HepG2 (cell line): ENCODE data around the gene MAP3K3. TPM values are rescaled to one million over a fixed set of nuclear protein-coding genes. Genes with fewer than 3 reads are reported as not detected.

Source experiments
- AKAP8 ChIP-seq: sonication (generic); formaldehyde crosslinking; IDR thresholded peaks from 2 replicates; pipeline ENCODE4 v1.5.1; 2020; ENCODE audit warnings: mild to moderate bottlenecking, missing genetic modification reagents
- CBX1 ChIP-seq: IDR thresholded peaks from one replicate; pipeline ENCODE4 v1.6.1; 2016; ENCODE audit warnings: antibody characterized with exemption, low read depth
- CHCHD3 ChIP-seq: sonication (generic); formaldehyde crosslinking; IDR thresholded peaks from 2 replicates; pipeline ENCODE4 v1.8.0; 2022; ENCODE audit warnings: mild to moderate bottlenecking, missing genetic modification reagents, moderate library complexity
- DNMT1 ChIP-seq: sonication (generic); formaldehyde crosslinking; IDR thresholded peaks from 2 replicates; pipeline ENCODE4 v1.5.1; 2020; ENCODE audit warnings: mild to moderate bottlenecking, missing genetic modification reagents
- EEA1 ChIP-seq: sonication (generic); formaldehyde crosslinking; IDR thresholded peaks from 2 replicates; pipeline ENCODE4 v1.5.1; 2020; ENCODE audit warnings: mild to moderate bottlenecking, missing genetic modification reagents, borderline replicate concordance
- FOXK1 ChIP-seq: sonication (generic); formaldehyde crosslinking; IDR thresholded peaks from 2 replicates; pipeline ENCODE4 v1.4.0; 2020; ENCODE audit warnings: low read depth, missing genetic modification reagents, borderline replicate concordance
- HOXA3 ChIP-seq: sonication (generic); formaldehyde crosslinking; IDR thresholded peaks from 2 replicates; pipeline ENCODE4 v1.5.0; 2020; ENCODE audit warnings: missing genetic modification reagents
- KAT8 ChIP-seq: IDR thresholded peaks from 2 replicates; pipeline ENCODE4 v1.6.1; 2016; ENCODE audit warnings: missing genetic modification reagents, missing compliant biosample characterization
- KDM2A ChIP-seq: sonication (generic); formaldehyde crosslinking; IDR thresholded peaks from 2 replicates; pipeline ENCODE4 v1.4.0; 2020; ENCODE audit warnings: low read depth, missing genetic modification reagents, borderline replicate concordance
- KLF16 ChIP-seq, 2 experiments: sonication (generic) in 1 of 2; formaldehyde crosslinking in 1 of 2; IDR thresholded peaks; 2 replicates each; pipeline versions ENCODE4 v1.6.1 to v1.8.0; 2016 to 2023; ENCODE audit warnings: missing genetic modification reagents in 2 of 2, missing compliant biosample characterization in 1 of 2
- KLF6 ChIP-seq: IDR thresholded peaks from 2 replicates; pipeline ENCODE4 v1.8.0; 2016; ENCODE audit warnings: missing biosample characterization, missing genetic modification reagents
- MLX ChIP-seq: IDR thresholded peaks from 2 replicates; pipeline ENCODE4 v1.6.1; 2016
- PCBP2 ChIP-seq: fragments of 200-400 bp; formaldehyde crosslinking; optimal IDR thresholded peaks from 2 replicates; pipeline ENCODE3; 2018; ENCODE audit warnings: low read length, low read depth; ENCODE audit not compliant: poor library complexity, severe bottlenecking
- TARDBP ChIP-seq: sonication (generic); formaldehyde crosslinking; IDR thresholded peaks from 2 replicates; pipeline ENCODE4 v1.8.0; 2022; ENCODE audit warnings: mild to moderate bottlenecking, missing genetic modification reagents
- TBX3 ChIP-seq: fragments of 450-650 bp; IDR thresholded peaks from 2 replicates; pipeline ENCODE4 v1.6.1; 2017; ENCODE audit warnings: antibody characterized with exemption, mild to moderate bottlenecking, inconsistent platforms, borderline replicate concordance
- TOPORS ChIP-seq: sonication (generic); formaldehyde crosslinking; IDR thresholded peaks from 2 replicates; pipeline ENCODE4 v1.8.0; 2023; ENCODE audit warnings: mild to moderate bottlenecking, missing genetic modification reagents
- ZNF225 ChIP-seq: sonication (generic); formaldehyde crosslinking; IDR thresholded peaks from 2 replicates; pipeline ENCODE4 v1.4.0; 2020; ENCODE audit warnings: mild to moderate bottlenecking, missing genetic modification reagents
- ZNF362 ChIP-seq: sonication (generic); formaldehyde crosslinking; IDR thresholded peaks from 2 replicates; pipeline ENCODE4 v1.4.0; 2020; ENCODE audit warnings: missing genetic modification reagents, mild to moderate bottlenecking, borderline replicate concordance
- ZNF670 ChIP-seq: sonication (generic); formaldehyde crosslinking; IDR thresholded peaks from 2 replicates; pipeline ENCODE4 v1.8.0; 2022; ENCODE audit warnings: mild to moderate bottlenecking, missing genetic modification reagents, borderline replicate concordance
- polyA plus RNA-seq, 8 experiments: library from polyadenylated mRNA; depleted of rRNA in 3 of 8; stranded (reverse) in 7 of 8; unstranded in 1 of 8; fragments of >200 nt; fragmentation: Illumina TruSeq in 4 of 8; extraction: Trizol in 4 of 8; gene quantifications; 2 replicates each; pipeline versions ENCODE4 v1.2.1 to v1.2.3, GENCODE V29; 2011 to 2016; ENCODE audit warnings: low read depth in 4 of 8, missing spikeins in 1 of 8, mixed read lengths in 1 of 8; ENCODE audit not compliant: insufficient read depth in 1 of 8
- total RNA-seq, 5 experiments: library from RNA; depleted of rRNA; stranded (reverse); fragments of >200 nt; fragmentation: Illumina TruSeq; extraction: Trizol; gene quantifications; 2 replicates each; pipeline ENCODE4 v1.2.3, GENCODE V29; 2016; ENCODE audit warnings: low read depth in 1 of 5
- TF ChIP-seq, protein P1 (sequence below): fragments of 450-650 bp; IDR thresholded peaks from 2 replicates; pipeline ENCODE4 v1.6.1; 2016
- TF ChIP-seq, protein P2 (sequence below): sonication (generic); formaldehyde crosslinking; IDR thresholded peaks from 2 replicates; pipeline ENCODE4 v1.8.1; 2023; ENCODE audit warnings: missing genetic modification reagents, inconsistent platforms, borderline replicate concordance
- TF ChIP-seq, protein P3 (sequence below): sonication (generic); formaldehyde crosslinking; IDR thresholded peaks from 2 replicates; pipeline ENCODE4 v1.5.0; 2020; ENCODE audit warnings: mild to moderate bottlenecking, missing genetic modification reagents, borderline replicate concordance

MAP3K3 gene
- total and polyA plus RNA-seq, 2 of the 13 experiments (the other 11 are each of a cell fraction or from before 2014, with no cell fraction given), result 17.7 to 21.8 TPM

DNA sequence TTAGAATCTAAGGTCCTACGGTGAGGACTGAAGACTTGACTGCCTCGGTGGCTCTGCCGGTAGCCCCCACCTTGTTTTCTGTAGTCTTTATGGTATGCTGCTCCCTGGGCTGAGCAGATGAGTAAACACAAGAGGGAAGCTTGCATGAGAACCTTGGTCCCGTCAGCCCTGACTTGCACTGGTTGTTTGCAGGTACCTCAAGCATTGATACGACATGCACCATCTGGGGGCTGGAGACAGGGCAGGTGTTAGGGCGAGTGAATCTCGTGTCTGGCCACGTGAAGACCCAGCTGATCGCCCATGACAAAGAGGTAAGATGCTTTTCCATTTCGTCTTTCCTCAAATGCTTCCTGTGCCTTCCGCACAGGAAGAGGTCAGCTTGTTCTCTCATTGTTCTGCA lies 42.6 kb upstream of the MAP3K3 start (continued):
- TF ChIP-seq, protein P1, sequence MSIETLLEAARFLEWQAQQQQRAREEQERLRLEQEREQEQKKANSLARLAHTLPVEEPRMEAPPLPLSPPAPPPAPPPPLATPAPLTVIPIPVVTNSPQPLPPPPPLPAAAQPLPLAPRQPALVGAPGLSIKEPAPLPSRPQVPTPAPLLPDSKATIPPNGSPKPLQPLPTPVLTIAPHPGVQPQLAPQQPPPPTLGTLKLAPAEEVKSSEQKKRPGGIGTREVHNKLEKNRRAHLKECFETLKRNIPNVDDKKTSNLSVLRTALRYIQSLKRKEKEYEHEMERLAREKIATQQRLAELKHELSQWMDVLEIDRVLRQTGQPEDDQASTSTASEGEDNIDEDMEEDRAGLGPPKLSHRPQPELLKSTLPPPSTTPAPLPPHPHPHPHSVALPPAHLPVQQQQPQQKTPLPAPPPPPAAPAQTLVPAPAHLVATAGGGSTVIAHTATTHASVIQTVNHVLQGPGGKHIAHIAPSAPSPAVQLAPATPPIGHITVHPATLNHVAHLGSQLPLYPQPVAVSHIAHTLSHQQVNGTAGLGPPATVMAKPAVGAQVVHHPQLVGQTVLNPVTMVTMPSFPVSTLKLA, result peak; percentile 56
- TF ChIP-seq MLX (CRISPR knock-in tag) (peak; percentile 68; the same call in 1 of the 2 replicates), KLF6 (CRISPR knock-in tag) (0 out of 2 replicates have a peak, but pooled peaks have one; percentile 67), PCBP2 (no peak), DNMT1 (no peak), KAT8 (CRISPR knock-in tag) (peak; percentile 29; the same call in 1 of the 2 replicates), FOXK1 (CRISPR knock-in tag) (peak; percentile 47; the same call in 1 of the 2 replicates), TARDBP (CRISPR knock-in tag) (peak; percentile 73; the same call in 1 of the 2 replicates), HOXA3 (CRISPR knock-in tag) (peak; percentile 67; the same call in 1 of the 2 replicates), KDM2A (CRISPR knock-in tag) (no peak; the same call in 1 of the 2 replicates), KLF16 (CRISPR knock-in tag; IDR thresholded peaks at IDR 0.05) (peak in 1 of 2 experiments; percentile 53; a peak in 1 of 4 replicates), CBX1 (no peak), TBX3 (no peak), CHCHD3 (CRISPR knock-in tag) (0 out of 2 replicates have a peak, but pooled peaks have one; percentile 36), AKAP8 (CRISPR knock-in tag) (peak; percentile 43; the same call in 1 of the 2 replicates), ZNF670 (no peak), ZNF225 (CRISPR knock-in tag) (peak; percentile 31; the same call in 1 of the 2 replicates), EEA1 (CRISPR knock-in tag) (no peak), ZNF362 (CRISPR knock-in tag) (peak; percentile 31; the same call in 1 of the 2 replicates), TOPORS (no peak)
- TF ChIP-seq, protein P2, sequence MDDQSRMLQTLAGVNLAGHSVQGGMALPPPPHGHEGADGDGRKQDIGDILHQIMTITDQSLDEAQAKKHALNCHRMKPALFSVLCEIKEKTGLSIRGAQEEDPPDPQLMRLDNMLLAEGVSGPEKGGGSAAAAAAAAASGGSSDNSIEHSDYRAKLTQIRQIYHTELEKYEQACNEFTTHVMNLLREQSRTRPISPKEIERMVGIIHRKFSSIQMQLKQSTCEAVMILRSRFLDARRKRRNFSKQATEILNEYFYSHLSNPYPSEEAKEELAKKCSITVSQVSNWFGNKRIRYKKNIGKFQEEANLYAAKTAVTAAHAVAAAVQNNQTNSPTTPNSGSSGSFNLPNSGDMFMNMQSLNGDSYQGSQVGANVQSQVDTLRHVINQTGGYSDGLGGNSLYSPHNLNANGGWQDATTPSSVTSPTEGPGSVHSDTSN, result no peak
- TF ChIP-seq, protein P3, sequence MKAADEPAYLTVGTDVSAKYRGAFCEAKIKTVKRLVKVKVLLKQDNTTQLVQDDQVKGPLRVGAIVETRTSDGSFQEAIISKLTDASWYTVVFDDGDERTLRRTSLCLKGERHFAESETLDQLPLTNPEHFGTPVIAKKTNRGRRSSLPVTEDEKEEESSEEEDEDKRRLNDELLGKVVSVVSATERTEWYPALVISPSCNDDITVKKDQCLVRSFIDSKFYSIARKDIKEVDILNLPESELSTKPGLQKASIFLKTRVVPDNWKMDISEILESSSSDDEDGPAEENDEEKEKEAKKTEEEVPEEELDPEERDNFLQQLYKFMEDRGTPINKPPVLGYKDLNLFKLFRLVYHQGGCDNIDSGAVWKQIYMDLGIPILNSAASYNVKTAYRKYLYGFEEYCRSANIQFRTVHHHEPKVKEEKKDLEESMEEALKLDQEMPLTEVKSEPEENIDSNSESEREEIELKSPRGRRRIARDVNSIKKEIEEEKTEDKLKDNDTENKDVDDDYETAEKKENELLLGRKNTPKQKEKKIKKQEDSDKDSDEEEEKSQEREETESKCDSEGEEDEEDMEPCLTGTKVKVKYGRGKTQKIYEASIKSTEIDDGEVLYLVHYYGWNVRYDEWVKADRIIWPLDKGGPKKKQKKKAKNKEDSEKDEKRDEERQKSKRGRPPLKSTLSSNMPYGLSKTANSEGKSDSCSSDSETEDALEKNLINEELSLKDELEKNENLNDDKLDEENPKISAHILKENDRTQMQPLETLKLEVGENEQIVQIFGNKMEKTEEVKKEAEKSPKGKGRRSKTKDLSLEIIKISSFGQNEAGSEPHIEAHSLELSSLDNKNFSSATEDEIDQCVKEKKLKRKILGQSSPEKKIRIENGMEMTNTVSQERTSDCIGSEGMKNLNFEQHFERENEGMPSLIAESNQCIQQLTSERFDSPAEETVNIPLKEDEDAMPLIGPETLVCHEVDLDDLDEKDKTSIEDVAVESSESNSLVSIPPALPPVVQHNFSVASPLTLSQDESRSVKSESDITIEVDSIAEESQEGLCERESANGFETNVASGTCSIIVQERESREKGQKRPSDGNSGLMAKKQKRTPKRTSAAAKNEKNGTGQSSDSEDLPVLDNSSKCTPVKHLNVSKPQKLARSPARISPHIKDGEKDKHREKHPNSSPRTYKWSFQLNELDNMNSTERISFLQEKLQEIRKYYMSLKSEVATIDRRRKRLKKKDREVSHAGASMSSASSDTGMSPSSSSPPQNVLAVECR (CRISPR knock-in tag), result peak; percentile 79; the same call in 1 of the 2 replicates
